Measurements from ENCODE around the gene ZNF214. TPM values are rescaled to one million over a fixed set of nuclear protein-coding genes. Genes with fewer than 3 reads are reported as not detected.
"Not testable (repeated sequence)": the region's sequence is repeated elsewhere in the genome, so short reads cannot be mapped to it uniquely, and the experiment has no call there.

ZNF214 gene
- total RNA-seq, 2 experiments from 2014 or later, result not detected

- H3K4me3 Mint-ChIP-seq, result peak overlapping the region; percentile 57
- POLR2A ChIA-PET, result no interaction called here
- DNase-seq (peak; percentile 24), ATAC-seq (ENCODE audit: low read depth) (no peak)
- H3K9me3 Mint-ChIP-seq, result no peaks in the 10 kb centered on the region
- H3K36me3 Mint-ChIP-seq, result no peaks in the 10 kb centered on the region
- peaks cover 41% of the 10 kb centered on the region for H3K27me3 Mint-ChIP-seq
- H3K27ac Mint-ChIP-seq, result no peak overlapping the region
- H3K4me1 Mint-ChIP-seq, result peaks cover 4% of the 10 kb centered on the region
These were observed 505 bp downstream of the ZNF214 start for GRCh38 chr11:7019500-7020182.

DNA sequence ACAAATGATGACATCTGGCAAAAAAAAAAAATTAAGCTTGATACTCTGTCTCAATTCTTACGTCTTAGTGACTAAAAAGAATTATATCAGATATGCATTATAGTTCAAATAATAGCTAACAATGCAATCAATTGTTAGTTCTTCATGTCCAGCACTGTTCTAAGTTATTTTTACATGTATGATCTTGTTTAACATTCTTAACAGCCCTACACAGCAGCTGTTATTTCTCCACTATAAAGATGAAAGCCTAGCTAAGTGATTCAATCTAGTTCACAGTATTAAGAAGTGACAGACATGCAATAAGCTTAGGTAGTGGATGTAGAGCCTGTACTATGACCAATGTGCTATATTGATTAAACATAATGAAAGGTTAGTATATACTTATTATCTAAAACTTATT, 4.1 kb downstream of the ZNF214 start:
- peaks cover 29% of the 10 kb centered on the region for H3K27me3 Mint-ChIP-seq
- no peak overlapping the region for H3K4me3 Mint-ChIP-seq
- peaks cover 4% of the 10 kb centered on the region for H3K4me1 Mint-ChIP-seq
- no peak overlapping the region for H3K27ac Mint-ChIP-seq
- no peak for ATAC-seq (ENCODE audit: low read depth)
- no peaks in the 10 kb centered on the region for H3K36me3 Mint-ChIP-seq
- no peak for DNase-seq
- POLR2A ChIA-PET, result no interaction called here
- H3K9me3 Mint-ChIP-seq, result no peaks in the 10 kb centered on the region

DNA sequence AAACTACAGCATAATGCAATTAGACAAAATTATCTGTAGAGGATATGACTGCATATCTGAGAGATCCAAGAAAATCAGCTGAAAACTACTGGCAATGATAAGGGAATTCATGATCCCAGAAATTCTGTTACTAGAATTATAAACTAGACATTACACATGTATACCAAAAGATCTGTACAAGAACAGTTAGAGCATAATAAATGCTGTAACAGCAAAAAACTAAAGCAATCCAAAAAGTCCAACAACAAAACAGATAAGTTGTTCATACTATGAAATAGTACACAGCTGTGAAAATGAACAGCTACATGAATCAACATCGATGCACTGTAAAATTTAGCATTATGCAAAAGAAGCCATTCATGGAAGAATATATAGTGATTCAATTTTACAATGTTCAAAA, 6.0 kb downstream of the ZNF214 start:
- POLR2A ChIA-PET, result no interaction called here
- Mint-ChIP-seq H3K4me3 (no peak overlapping the region), H3K36me3 (no peaks in the 10 kb centered on the region), H3K27me3 (peaks cover 20% of the 10 kb centered on the region), H3K4me1 (no peaks in the 10 kb centered on the region), H3K27ac (no peak overlapping the region), H3K9me3 (no peaks in the 10 kb centered on the region)
- DNase-seq (no peak), ATAC-seq (ENCODE audit: low read depth) (no peak)

DNA sequence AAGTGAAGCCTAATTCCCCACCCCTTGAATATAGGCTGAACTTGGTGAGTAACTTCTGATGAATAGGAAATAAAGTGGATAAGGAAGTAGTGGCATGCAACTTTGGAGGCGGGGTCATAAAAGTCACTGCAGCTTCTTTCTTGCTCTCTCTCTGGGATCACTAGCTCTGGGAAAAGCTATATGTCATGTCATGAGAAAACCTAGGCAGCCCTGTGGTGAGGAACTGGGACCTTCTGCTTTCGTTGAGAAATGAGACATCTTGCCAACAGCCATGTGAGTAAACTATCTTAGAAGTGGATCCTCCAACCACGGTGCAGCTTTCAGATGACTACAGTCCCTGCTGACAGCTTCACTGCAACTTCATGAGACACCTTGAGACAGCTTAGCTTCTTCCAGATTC, 15.7 kb downstream of the ZNF214 start:
- Mint-ChIP-seq H3K4me1 (no peaks in the 10 kb centered on the region), H3K4me3 (no peak overlapping the region), H3K27me3 (peaks cover 6% of the 10 kb centered on the region), H3K36me3 (no peaks in the 10 kb centered on the region), H3K9me3 (no peaks in the 10 kb centered on the region), H3K27ac (no peak overlapping the region)
- ATAC-seq (ENCODE audit: low read depth) (no peak), DNase-seq (no peak)
- POLR2A ChIA-PET, result no interaction called here

DNA sequence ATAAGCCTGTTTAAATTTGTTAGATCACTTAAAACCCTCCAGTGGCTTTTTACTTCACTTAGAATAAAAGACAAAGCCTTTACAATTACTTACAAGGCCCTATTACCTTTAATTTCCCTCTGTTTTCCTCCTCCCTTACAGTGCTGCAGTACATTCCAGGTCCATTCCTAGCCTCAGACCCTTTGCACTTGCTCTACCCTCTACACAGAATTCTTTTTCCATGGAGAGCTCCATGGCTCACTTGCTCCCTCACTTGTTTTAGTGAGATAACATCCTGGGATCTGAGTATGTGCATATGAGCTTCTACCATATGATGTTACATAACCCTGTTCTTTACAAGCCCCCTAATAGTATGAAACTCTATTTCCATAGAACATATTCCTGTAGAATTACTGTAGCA, 24.4 kb downstream of the ZNF214 start:
- H3K27me3 Mint-ChIP-seq, result peaks cover 6% of the 10 kb centered on the region
- H3K36me3 Mint-ChIP-seq, result no peaks in the 10 kb centered on the region
- no peak overlapping the region for H3K4me3 Mint-ChIP-seq
- H3K27ac Mint-ChIP-seq, result no peak overlapping the region
- POLR2A ChIA-PET, result no interaction called here
- ATAC-seq (ENCODE audit: low read depth) (no peak), DNase-seq (no peak)
- no peaks in the 10 kb centered on the region for H3K4me1 Mint-ChIP-seq
- H3K9me3 Mint-ChIP-seq, result no peaks in the 10 kb centered on the region

DNA sequence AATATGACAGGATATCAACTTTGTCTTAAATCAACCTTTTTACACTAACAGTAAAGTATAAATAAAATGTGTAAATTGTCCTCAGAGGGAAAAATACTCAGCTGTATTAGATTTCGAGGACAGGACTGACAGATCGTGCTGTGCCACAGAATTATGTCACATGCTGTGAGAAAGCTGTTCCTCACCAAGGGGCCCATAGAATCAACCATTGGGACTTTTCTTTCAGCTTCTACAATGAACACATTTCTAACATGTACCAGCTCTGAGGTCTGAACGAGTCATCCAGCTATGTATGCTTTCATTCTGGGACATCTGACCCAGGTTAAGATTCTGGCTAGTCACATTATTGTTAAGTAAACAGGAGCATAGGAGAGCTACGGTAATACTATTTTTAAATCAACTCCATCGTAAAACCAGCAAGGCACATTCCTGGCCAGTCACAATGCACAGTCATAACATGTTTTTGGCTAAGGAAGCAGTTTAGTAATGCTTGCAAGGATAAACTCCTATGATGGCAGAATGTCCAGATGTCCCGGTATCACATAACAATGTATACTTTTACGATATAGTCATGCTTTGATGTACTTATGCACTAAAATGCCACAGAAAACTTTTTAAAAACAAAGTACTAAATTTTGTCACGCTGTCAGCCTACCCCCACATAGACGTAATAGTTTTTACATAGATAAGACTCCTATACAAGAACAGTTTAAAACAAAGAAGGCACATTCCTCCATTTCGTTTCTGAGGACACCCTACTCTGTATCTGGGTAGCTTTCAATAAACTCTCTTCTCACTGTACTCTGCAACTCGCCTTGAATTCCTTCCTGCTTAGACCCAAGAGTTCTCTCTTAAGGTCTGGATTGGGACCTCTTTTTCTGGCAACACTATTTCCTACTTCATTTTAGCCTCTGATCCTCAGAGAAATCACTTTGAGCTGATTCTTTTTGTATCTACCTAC, 27.4 kb downstream of the ZNF214 start:
- Mint-ChIP-seq H3K4me3 (no peak overlapping the region), H3K9me3 (no peaks in the 10 kb centered on the region), H3K36me3 (no peaks in the 10 kb centered on the region), H3K27me3 (peaks cover 2% of the 10 kb centered on the region), H3K4me1 (no peaks in the 10 kb centered on the region), H3K27ac (no peak overlapping the region)
- DNase-seq (no peak), ATAC-seq (ENCODE audit: low read depth) (no peak)
- POLR2A ChIA-PET, result no interaction called here

DNA sequence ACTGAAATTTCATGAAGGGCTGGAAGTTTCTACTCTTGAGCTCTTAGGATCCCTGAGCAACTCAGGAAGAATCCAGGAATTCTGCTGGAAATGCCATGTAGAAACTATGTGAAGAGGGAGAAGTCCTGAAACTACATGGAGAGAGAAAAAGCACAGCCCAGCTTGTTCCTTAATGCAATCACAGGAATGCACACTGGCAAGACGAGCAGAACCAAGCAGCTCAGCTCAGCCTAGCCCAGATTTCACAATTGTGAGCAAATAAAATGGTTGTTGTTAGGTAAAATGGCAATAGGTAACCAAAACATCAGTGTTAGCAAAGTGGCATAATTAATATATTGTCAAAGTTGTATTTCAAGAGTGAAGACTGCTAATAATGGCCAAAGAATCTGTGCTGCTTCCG, 28.1 kb downstream of the ZNF214 start:
- Mint-ChIP-seq H3K27ac (no peak overlapping the region), H3K9me3 (no peaks in the 10 kb centered on the region), H3K4me3 (no peak overlapping the region), H3K36me3 (no peaks in the 10 kb centered on the region), H3K4me1 (no peaks in the 10 kb centered on the region), H3K27me3 (peaks cover 2% of the 10 kb centered on the region)
- POLR2A ChIA-PET, result no interaction called here
- ATAC-seq (ENCODE audit: low read depth), result no peak
- no peak for DNase-seq

- H3K4me3 Mint-ChIP-seq, result no peak overlapping the region
- POLR2A ChIA-PET, result no interaction called here
- no peaks in the 10 kb centered on the region for H3K36me3 Mint-ChIP-seq
- H3K4me1 Mint-ChIP-seq, result no peaks in the 10 kb centered on the region
- DNase-seq, result no peak
- no peak for ATAC-seq (ENCODE audit: low read depth)
- H3K9me3 Mint-ChIP-seq, result no peaks in the 10 kb centered on the region
- H3K27ac Mint-ChIP-seq, result no peak overlapping the region
- H3K27me3 Mint-ChIP-seq, result peaks cover 2% of the 10 kb centered on the region
These were observed 28.9 kb downstream of the ZNF214 start for GRCh38 chr11:6991227-6991626.

DNA sequence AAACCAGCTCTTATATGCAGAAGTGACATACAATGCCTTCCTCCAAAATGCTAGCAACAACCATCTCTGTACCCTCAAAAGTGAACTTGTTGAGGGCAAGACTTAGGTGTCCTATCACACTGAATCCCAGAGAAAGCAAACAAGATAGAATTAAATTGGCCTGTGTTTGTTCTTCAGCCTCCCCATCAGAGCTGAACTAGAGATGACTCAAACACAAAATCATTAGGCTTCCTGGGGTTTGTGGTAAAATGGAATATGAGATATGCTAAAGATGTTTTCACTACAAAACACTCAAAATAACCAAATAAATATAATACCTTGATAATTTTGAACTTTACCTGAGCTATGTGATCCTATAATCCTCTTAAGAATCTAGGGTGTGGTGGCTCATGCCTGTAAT, 31.6 kb downstream of the ZNF214 start:
- Mint-ChIP-seq H3K9me3 (no peaks in the 10 kb centered on the region), H3K36me3 (no peaks in the 10 kb centered on the region), H3K27ac (no peak overlapping the region), H3K27me3 (no peaks in the 10 kb centered on the region), H3K4me1 (no peaks in the 10 kb centered on the region), H3K4me3 (no peak overlapping the region)
- DNase-seq (no peak), ATAC-seq (ENCODE audit: low read depth) (no peak)
- POLR2A ChIA-PET, result no interaction called here

DNA sequence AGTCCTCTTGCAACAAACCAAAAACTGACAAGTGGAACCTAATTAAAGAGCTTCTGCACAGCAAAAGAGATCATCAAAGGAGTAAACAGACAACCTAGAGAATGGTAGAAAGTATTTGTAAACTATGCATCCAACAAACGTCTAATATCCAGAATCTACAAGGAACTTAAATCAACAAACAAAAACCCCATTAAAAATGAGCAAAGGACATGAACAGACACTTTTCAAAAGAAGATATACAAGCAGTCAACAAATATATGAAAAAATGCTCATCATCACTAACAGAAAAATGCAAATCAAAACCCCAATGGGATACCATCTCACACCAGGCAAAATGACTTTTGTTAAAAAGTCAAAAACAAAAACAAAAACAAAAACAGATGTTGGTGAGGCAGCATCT, 33.7 kb downstream of the ZNF214 start:
- no peaks in the 10 kb centered on the region for H3K9me3 Mint-ChIP-seq
- no peak overlapping the region for H3K27ac Mint-ChIP-seq
- ATAC-seq (ENCODE audit: low read depth) (no peak), DNase-seq (no peak)
- POLR2A ChIA-PET, result no interaction called here
- no peaks in the 10 kb centered on the region for H3K36me3 Mint-ChIP-seq
- no peaks in the 10 kb centered on the region for H3K27me3 Mint-ChIP-seq
- no peak overlapping the region for H3K4me3 Mint-ChIP-seq
- H3K4me1 Mint-ChIP-seq, result no peaks in the 10 kb centered on the region

DNA sequence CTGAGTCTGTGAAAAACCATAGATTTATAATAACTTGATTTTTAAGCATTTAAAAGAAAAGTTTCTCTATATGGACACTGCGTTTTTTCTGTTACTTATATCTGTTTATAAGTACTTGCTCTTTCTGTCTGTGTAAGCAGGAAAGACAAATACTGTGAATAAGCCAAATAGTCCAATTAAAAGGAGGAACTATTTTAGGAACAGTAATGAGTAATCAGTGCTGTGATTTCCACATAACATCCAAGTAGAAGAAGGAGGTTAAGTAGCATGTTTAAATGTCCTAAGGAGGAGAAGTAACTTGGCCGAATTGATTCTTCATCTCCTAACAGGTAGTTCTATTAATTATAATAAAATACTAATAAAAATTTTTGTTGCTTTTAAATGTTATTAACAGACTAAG, 40.8 kb downstream of the ZNF214 start:
- no peaks in the 10 kb centered on the region for H3K36me3 Mint-ChIP-seq

DNA sequence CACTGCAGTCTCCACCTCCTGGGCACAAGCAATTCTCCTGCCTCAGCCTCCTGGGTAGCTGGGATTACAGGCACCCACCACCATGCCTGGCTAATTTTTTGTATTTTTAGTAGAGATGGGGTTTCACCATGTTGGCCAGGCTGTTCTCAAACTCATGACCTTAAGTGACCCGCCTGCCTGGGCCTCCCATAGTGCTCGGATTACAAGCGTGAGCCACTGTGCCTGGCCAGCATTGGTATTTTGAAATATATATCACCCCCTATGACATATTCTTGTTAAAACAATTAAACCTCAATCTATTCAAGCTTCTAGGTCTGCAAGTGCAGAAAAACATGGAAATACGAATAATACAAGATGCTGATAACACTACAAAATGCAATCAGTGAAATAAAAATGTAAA, 50.3 kb downstream of the ZNF214 start:
- POLR2A ChIA-PET; H3K4me3 Mint-ChIP-seq; H3K36me3 Mint-ChIP-seq; H3K9me3 Mint-ChIP-seq; H3K27me3 Mint-ChIP-seq; H3K27ac Mint-ChIP-seq; H3K4me1 Mint-ChIP-seq; DNase-seq; ATAC-seq (ENCODE audit: low read depth): not testable (repeated sequence)

More for the DNA sequence above, 40.8 kb downstream of the ZNF214 start:
- Mint-ChIP-seq H3K4me1 (no peaks in the 10 kb centered on the region), H3K27me3 (peaks cover 2% of the 10 kb centered on the region), H3K4me3 (no peak overlapping the region), H3K27ac (no peak overlapping the region), H3K9me3 (no peaks in the 10 kb centered on the region)
- no peak for ATAC-seq (ENCODE audit: low read depth)
- DNase-seq, result no peak
- POLR2A ChIA-PET, result no interaction called here

GRCh38 chr11:6968816-6969215, 51.3 kb downstream of the ZNF214 start:
- Mint-ChIP-seq H3K9me3 (peaks cover 3% of the 10 kb centered on the region), H3K4me3 (no peak overlapping the region), H3K36me3 (no peaks in the 10 kb centered on the region), H3K4me1 (no peaks in the 10 kb centered on the region), H3K27ac (no peak overlapping the region), H3K27me3 (no peaks in the 10 kb centered on the region)
- DNase-seq (no peak), ATAC-seq (ENCODE audit: low read depth) (no peak)
- POLR2A ChIA-PET, result no interaction called here

- no peaks in the 10 kb centered on the region for H3K27me3 Mint-ChIP-seq
- no peak overlapping the region for H3K27ac Mint-ChIP-seq
- no peaks in the 10 kb centered on the region for H3K9me3 Mint-ChIP-seq
- H3K4me3 Mint-ChIP-seq, result no peak overlapping the region
- no peaks in the 10 kb centered on the region for H3K36me3 Mint-ChIP-seq
- H3K4me1 Mint-ChIP-seq, result no peaks in the 10 kb centered on the region
- ATAC-seq (ENCODE audit: low read depth) (no peak), DNase-seq (no peak)
- POLR2A ChIA-PET, result no interaction called here
These were observed 57.5 kb downstream of the ZNF214 start for GRCh38 chr11:6962673-6963072.

Measured in activated naive CD8-positive, alpha-beta T cell treated with anti-CD3 and anti-CD28 coated beads, Interleukin-2, amount 10 ng/mL, durations not matched to agents 7 days and 5 days (primary cell).